ENCODE results near the gene DERL3. TPM values are rescaled to one million over a fixed set of nuclear protein-coding genes. Genes with fewer than 3 reads are reported as not detected.
A peak's percentile ranks its signal among the peaks of the same experiment; 100 is the strongest.

Gene DERL3
- total RNA-seq, 4 donors from 2014 or later: 1.7 TPM; not detected in 3

DNA sequence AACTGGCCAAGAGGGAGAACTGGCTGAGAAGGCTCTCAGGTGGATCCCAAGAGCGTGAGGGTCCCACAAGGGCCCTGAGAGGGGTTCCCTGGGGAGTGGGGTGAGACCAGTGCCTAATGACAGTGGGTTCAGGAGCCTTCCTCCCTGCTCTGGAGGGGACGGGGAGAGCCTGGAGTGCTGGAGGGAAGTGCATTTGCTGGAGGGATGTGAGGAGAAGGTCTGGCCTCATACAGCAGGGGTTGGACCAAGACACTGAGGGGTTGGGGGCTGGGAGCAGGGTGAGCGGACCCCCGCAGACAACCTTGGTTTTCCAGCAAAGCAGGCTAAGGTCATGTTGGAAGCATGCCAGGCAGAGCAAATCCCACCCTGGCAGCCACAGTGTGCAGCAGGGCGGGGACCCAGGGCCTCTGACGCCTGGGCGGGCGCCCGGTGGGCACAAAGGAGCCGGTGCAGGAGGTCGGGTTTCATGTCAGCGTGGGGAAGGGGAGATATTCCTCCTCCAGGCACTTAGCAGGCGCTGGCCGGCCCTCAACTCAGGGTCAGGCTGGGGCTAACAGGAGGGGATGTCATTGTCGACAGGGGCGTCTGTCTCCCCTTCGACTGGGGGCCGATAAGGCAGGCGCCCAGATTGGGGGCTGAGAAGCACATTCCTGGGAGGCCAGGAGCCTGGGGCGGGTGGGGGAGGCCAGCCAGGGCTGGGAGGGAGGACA is 3.1 kb upstream of the DERL3 start:
- H3K27ac ChIP-seq: no peak overlapping the region
- peaks cover 0 to 53% (median 17%) of the 10 kb centered on the region in 3 donors for H3K4me1 ChIP-seq
- H3K27me3 ChIP-seq: no peaks in the 10 kb centered on the region
- no peak overlapping the region for H3K4me3 ChIP-seq
- H3K36me3 ChIP-seq: peaks cover 0 to 9% of the 10 kb centered on the region in 2 donors
- H3K9me3 ChIP-seq: no peaks in the 10 kb centered on the region
- WGBS, 2 donors (ENCODE audit: low coverage in 1 of 2): 40 to 93% methylated on average over 1 to 3 of the region's 20 CpGs
- no peak for ATAC-seq
- TF ChIP-seq EP300 (IDR thresholded peaks at IDR 0.05) (no peak), POLR2AphosphoS5 (IDR thresholded peaks at IDR 0.05) (no peak), CTCF (IDR thresholded peaks at IDR 0.05) (no peak), POLR2A (IDR thresholded peaks at IDR 0.05) (no peak)

GRCh38 chr22:23841292-23841691 is 2.5 kb upstream of the DERL3 start:
- Histone ChIP-seq H3K27ac (no peak overlapping the region), H3K9me3 (no peaks in the 10 kb centered on the region), H3K4me1 (peaks cover 0 to 50% (median 17%) of the 10 kb centered on the region in 3 donors), H3K36me3 (peaks cover 0 to 15% of the 10 kb centered on the region in 2 donors), H3K4me3 (no peak overlapping the region), H3K27me3 (no peaks in the 10 kb centered on the region)
- TF ChIP-seq POLR2AphosphoS5 (IDR thresholded peaks at IDR 0.05) (no peak), CTCF (IDR thresholded peaks at IDR 0.05) (no peak), POLR2A (IDR thresholded peaks at IDR 0.05) (no peak), EP300 (IDR thresholded peaks at IDR 0.05) (no peak)
- 90 to 100% methylated on average over 2 to 5 of the region's 5 CpGs for WGBS, 2 donors (ENCODE audit: low coverage in 1 of 2)
- ATAC-seq: no peak

GRCh38 chr22:23840026-23840425 is 1.2 kb upstream of the DERL3 start:
- Histone ChIP-seq H3K9me3 (no peaks in the 10 kb centered on the region), H3K4me3 (no peak overlapping the region), H3K4me1 (peaks cover 0 to 50% (median 17%) of the 10 kb centered on the region in 3 donors), H3K27me3 (no peaks in the 10 kb centered on the region), H3K36me3 (peaks cover 0 to 27% of the 10 kb centered on the region in 2 donors), H3K27ac (no peak overlapping the region)
- TF ChIP-seq POLR2A (IDR thresholded peaks at IDR 0.05): no peak
- TF ChIP-seq EP300 (IDR thresholded peaks at IDR 0.05): no peak
- no peak for TF ChIP-seq CTCF (IDR thresholded peaks at IDR 0.05)
- no peak for TF ChIP-seq POLR2AphosphoS5 (IDR thresholded peaks at IDR 0.05)
- 68 to 90% methylated on average over 6 to 7 of the region's 7 CpGs for WGBS, 2 donors (ENCODE audit: low coverage in 1 of 2)
- ATAC-seq: no peak

- 100% methylated on average over 3 of the region's 41 CpGs; no CpG with 5 or more reads in 1 of the 2 donors for WGBS, 2 donors (ENCODE audit: low coverage in 1 of 2)
- no peak for ATAC-seq
- H3K9me3 ChIP-seq: no peaks in the 10 kb centered on the region
- no peaks in the 10 kb centered on the region for H3K27me3 ChIP-seq
- TF ChIP-seq POLR2AphosphoS5 (IDR thresholded peaks at IDR 0.05) (no peak), POLR2A (IDR thresholded peaks at IDR 0.05) (no peak), EP300 (IDR thresholded peaks at IDR 0.05) (no peak), CTCF (IDR thresholded peaks at IDR 0.05) (no peak)
- peaks cover 0 to 47% of the 10 kb centered on the region in 2 donors for H3K36me3 ChIP-seq
- H3K27ac ChIP-seq: no peak overlapping the region
- H3K4me1 ChIP-seq: peaks cover 0 to 47% (median 17%) of the 10 kb centered on the region in 3 donors
- peak overlapping the region; percentile 12 to 49 for H3K4me3 ChIP-seq
These were observed 710 bp downstream of the DERL3 start for GRCh38 chr22:23837911-23838680.

All from gastroesophageal sphincter (tissue), 4 donors.